ENCODE measurements around the gene ATP6V0E2.

DNA sequence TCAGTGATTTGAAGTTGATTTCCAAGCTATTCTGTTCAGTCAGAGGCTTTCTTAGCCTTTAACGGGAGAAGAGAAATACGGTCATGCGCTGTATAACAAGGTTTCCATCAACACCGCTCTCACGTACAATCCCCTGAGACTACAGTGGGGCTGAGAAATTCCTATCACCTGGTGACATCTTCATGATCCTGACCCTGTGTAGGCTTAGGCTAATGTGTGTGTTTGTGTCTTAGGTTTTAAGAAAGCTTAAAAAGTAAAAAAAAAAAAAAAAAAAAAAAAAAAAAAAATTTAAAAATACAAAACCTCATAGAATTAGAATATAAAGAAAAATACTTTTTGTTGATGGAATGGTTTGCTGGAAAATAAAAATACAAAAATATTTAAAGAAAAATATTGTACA is 33.8 kb upstream of the ATP6V0E2 start:
- TF ChIP-seq, protein P1, sequence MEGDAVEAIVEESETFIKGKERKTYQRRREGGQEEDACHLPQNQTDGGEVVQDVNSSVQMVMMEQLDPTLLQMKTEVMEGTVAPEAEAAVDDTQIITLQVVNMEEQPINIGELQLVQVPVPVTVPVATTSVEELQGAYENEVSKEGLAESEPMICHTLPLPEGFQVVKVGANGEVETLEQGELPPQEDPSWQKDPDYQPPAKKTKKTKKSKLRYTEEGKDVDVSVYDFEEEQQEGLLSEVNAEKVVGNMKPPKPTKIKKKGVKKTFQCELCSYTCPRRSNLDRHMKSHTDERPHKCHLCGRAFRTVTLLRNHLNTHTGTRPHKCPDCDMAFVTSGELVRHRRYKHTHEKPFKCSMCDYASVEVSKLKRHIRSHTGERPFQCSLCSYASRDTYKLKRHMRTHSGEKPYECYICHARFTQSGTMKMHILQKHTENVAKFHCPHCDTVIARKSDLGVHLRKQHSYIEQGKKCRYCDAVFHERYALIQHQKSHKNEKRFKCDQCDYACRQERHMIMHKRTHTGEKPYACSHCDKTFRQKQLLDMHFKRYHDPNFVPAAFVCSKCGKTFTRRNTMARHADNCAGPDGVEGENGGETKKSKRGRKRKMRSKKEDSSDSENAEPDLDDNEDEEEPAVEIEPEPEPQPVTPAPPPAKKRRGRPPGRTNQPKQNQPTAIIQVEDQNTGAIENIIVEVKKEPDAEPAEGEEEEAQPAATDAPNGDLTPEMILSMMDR (conservative IDR thresholded peaks at IDR 0.05): no peak
- no peak for TF ChIP-seq EZH2 (IDR thresholded peaks at IDR 0.05; ENCODE audit: low read depth)
